ENCODE measurements around the gene DGAT2L6. TPM values are rescaled to one million over a fixed set of nuclear protein-coding genes. Genes with fewer than 3 reads are reported as not detected.

The DGAT2L6 gene
- total and polyA plus RNA-seq, 10 of the 15 experiments (the other 5 are each of a cell fraction or from before 2014, with no cell fraction given), result 0.08 to 0.58 (median 0.31) TPM; not detected in 3

- SMC1A ChIA-PET (ENCODE audit: uncharacterized antibody, unreplicated experiment), result no interaction called here
- Histone ChIP-seq H3K4me1 (ENCODE audit: control insufficient read depth, insufficient read depth, low read length) (no peaks in the 10 kb centered on the region), H4K20me1 (ENCODE audit: control insufficient read depth, insufficient read depth) (no peaks in the 10 kb centered on the region), H3K4me2 (ENCODE audit: control insufficient read depth, insufficient read depth) (no peak overlapping the region), H3K79me2 (ENCODE audit: control insufficient read depth, insufficient read depth, low read length) (no peaks in the 10 kb centered on the region), H3K36me3 (ENCODE audit: control insufficient read depth in 2 of 2, insufficient read depth in 2 of 2, low read length in 1 of 2) (no peaks in the 10 kb centered on the region), H3K9me3 (replicated peaks; ENCODE audit: control insufficient read depth, insufficient read depth, low read length) (no peaks in the 10 kb centered on the region), H3K9ac (ENCODE audit: control insufficient read depth, insufficient read depth, low read length) (no peak overlapping the region), H2AFZ (ENCODE audit: control insufficient read depth, low read depth, low read length) (no peak overlapping the region), H3K4me3 (no peak overlapping the region), H3K27me3 (replicated peaks in 1 of 2; ENCODE audit: control insufficient read depth in 2 of 2, insufficient read depth in 2 of 2, low read length in 1 of 2) (no peaks in the 10 kb centered on the region), H3K27ac (ENCODE audit: control insufficient read depth, insufficient read depth) (no peak overlapping the region)
- RAD21 ChIA-PET (ENCODE audit: unreplicated experiment), result no interaction called here
- TF ChIP-seq ATF2 (IDR thresholded peaks at IDR 0.05; ENCODE audit: low read length), result no peak
- no peak for TF ChIP-seq TCF12 (IDR thresholded peaks at IDR 0.05; ENCODE audit: low read depth, low read length)
- TF ChIP-seq SIX5 (IDR thresholded peaks at IDR 0.05; ENCODE audit: low read depth, low read length, severe bottlenecking), result no peak
- TF ChIP-seq ZSCAN29 (IDR thresholded peaks at IDR 0.05), result no peak
- no peak for TF ChIP-seq TCF3 (IDR thresholded peaks at IDR 0.05; ENCODE audit: borderline replicate concordance, insufficient read depth, low read depth, low read length)
- TF ChIP-seq BHLHE40 (IDR thresholded peaks at IDR 0.05; ENCODE audit: borderline replicate concordance in 1 of 2, low read depth in 2 of 2, low read length in 1 of 2), result no peak
- no peak for TF ChIP-seq POLR2A (IDR thresholded peaks at IDR 0.05; ENCODE audit: low read depth, low read length)
- no peak for TF ChIP-seq SMC3 (IDR thresholded peaks at IDR 0.05; ENCODE audit: borderline replicate concordance, low read length)
- no peak for TF ChIP-seq SRF (IDR thresholded peaks at IDR 0.05; ENCODE audit: low read depth in 2 of 2, low read length in 2 of 2)
- TF ChIP-seq MTA2 (IDR thresholded peaks at IDR 0.05; ENCODE audit: low read depth), result no peak
- TF ChIP-seq ATF3 (IDR thresholded peaks at IDR 0.05; ENCODE audit: borderline replicate concordance, extremely low read depth, low read depth, low read length), result no peak
- DNase-seq (ENCODE audit: low read depth, low spot score), result no peak
- POLR2A ChIA-PET, result no interaction called here
- BruUV-seq (replicated peaks), result no TSS peak
- intact Hi-C loops (cut with micrococcal nuclease; ENCODE audit: unreplicated experiment), result no loop called here
- FAIRE-seq, result no peak
- CTCF ChIA-PET, result no interaction called here
- in situ Hi-C loops (cut with MboI), result no loop called here
- whole genome bisulfite sequencing (ENCODE audit: insufficient coverage, insufficient replicate concordance, low lambda C conversion rate, missing lambda C conversion rate), result 37% methylated on average over 4 of the region's 4 CpGs
- no peak for ATAC-seq
Measured at GRCh38 chrX:70231666-70232065, 54.4 kb downstream of the DGAT2L6 start.

Data from GM12878 (cell line).